NCI-H128 (cell line): Measurements from ENCODE around the gene LAIR1.
"Not testable (repeated sequence)": the region's sequence is repeated elsewhere in the genome, so short reads cannot be mapped to it uniquely, and the experiment has no call there.

Experiments
- DNase-seq: peaks from one replicate; lab custom pipeline; 2025; ENCODE audit not compliant: unreplicated experiment; lab: John Stamatoyannopoulos, UW

Gene LAIR1

DNA sequence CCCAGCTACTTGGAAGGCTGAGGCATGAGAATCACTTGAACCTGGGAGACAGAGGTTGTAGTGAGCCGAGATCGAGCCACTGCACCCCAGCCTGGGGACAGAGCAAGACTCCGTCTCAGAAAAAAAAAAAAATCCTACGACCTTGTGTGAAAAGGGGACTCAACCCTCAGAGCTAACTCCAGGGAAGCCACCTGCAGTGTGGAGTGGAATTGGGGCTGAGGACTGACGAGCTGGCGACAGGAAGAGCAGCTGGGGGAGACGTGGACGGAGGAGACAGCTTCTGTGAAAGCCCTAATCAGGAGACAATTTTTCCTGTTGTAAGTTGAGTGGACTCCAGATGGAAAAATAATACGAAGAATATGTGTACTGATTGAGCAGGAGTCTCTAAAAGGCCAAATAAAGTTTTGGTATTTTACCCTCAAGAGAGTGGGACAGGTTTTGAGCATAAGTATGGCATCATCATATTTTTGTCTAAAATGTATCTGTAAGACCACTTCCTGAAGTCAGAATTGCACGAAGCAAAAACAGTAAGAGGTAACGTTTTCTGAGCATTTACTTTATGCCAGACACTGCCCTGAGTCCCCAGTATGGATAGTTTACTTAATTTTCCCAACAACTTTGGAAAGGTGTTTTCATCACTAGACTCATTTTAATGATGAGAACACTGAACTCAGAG lies 12.0 kb upstream of the LAIR1 start:
- no peak for DNase-seq

DNA sequence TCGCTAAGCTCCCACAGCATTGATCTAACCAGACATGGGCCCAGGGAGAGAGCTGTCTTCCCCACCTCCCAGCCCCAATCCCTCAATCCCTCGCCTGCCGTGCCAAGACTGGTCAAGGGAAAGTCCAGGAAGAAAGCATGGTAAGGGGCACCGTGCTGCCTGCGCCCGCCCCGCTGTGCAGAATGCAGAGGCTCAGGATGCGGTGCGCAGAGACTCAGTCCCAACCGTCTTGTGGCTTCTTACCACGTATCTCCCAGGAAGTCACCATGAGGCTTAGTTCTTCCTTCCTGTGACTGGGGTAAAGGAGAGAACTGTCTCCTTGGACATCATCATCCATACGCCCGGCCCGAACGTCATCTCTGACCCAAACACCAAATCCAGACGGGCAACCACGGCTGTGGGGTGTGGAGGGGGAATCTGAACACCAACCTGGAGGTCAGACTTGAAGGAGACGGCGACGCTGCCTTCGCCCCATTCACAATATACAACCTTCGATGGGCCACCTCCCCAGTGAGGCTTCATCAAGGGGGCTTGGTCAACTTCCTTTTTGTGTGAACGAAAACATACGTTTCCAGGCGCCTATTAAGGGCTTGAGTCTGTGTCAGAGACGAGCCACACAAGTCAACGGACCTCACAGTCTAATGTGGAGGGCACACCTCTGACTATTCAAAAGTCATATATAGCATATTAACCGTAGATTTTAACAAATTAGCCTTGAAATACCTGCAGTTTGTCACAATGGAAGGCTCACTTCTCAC lies 10.6 kb upstream of the LAIR1 start:
- DNase-seq, result not testable (repeated sequence)

DNA sequence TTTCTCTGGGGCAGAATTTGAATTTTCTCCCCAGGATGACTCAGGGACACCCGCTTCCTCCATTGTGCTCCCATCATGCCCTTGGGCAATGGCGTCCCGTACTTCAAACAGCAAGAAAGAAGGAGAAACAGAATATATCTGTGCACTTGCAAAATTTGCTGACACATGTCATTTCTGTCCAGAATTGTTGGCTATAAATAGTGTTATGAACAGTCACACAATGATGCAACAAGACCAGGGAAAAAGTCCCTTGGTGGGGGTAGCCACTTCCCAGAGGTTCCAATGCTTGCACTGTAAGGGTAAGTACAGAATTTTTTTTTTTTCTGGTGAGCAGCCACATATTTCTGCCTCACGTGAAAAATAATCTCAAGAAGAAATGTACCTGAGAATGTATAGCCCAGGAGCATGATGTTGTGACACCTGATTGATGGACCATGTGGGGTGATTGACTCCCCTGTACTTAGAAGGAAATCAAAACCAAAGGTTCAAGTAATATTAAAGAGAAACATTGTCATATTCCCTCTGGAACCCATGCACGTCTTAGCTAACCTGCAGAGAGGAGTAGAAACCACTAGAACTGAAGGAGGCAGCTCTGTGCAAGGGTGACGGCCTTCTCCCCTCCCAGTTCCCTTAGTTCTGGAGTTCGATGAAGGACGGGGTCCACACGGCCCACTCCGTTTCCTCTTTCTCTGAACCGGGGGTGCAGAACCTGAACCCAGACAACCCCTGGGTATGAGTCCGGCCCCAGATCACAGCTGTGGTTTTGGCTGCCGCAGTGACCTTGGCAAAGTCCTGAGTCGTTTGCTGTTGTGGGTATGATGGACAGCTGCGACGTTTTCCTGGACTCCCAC lies 9.3 kb upstream of the LAIR1 start:
- DNase-seq, result no peak

DNA sequence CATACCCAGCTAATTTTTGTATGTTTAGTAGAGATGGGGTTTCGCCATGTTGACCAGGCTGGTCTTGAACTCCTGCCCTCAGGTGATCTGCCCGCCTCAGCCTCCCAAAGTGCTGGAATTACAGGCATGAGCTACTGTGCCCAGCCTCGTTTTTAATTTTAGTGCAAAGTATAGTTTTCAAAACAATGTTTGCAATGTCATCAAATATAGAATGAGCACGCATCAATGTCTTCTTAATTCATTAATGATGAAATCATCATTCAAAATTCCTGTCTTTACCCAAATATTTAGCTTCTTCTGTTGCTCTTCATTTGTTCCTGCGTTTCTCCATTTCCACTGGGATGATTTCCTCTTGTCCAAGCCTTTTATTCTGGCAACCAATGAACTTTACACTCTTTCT lies 6.7 kb upstream of the LAIR1 start:
- DNase-seq, result not testable (repeated sequence)

DNA sequence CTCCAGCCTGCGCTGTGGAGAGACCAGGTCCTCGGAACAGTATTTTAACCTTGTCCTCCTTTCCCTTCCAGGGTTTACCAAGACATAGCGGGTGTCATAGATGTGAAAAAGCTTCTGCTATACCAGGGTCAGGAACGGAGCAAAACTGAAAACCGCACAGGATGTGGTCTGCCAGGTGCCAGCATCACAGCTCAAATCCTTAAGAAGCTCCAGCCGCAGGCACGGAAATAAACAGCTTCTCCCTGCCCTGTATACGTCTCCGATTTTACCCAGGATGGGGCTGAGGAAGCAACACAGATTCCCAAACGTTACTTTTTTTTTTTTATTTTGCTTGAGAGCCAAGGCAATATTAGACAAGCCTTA lies 5.7 kb upstream of the LAIR1 start:
- not testable (repeated sequence) for DNase-seq

DNA sequence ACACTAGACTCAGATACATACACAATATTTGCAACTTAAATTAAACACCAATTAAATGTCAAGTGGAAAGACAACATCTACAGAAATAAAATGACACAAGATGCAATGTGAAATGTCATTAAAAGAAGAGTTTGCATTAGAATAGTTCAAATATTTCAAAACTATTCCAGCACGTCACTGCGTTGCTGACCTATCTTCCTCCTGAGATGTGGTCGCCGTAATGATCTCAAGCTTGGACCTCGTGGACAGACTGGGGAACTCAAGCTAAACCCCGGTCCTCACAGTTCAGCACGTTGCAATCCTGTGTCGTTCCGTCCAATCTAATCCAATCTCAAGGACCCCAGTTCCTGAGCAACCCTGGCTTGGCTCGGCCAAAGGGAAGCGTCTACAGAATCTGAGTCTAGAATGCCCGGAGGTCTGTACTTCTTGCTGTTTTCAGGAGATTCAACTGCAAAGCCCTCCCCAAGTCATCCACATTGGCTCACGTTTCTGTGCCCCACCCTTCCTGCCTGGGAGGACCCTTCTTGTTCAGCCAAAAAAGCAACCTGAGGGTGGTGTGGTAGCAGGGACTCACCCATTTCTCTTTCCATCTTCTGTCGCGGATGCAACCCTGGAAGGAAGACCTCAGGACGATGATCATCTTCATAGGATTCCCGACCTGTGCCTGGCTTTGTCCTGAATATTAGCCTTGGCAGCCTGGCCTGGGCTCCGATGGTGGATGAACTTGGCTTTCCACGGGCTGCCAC lies 5.1 kb upstream of the LAIR1 start:
- DNase-seq, result not testable (repeated sequence)

DNA sequence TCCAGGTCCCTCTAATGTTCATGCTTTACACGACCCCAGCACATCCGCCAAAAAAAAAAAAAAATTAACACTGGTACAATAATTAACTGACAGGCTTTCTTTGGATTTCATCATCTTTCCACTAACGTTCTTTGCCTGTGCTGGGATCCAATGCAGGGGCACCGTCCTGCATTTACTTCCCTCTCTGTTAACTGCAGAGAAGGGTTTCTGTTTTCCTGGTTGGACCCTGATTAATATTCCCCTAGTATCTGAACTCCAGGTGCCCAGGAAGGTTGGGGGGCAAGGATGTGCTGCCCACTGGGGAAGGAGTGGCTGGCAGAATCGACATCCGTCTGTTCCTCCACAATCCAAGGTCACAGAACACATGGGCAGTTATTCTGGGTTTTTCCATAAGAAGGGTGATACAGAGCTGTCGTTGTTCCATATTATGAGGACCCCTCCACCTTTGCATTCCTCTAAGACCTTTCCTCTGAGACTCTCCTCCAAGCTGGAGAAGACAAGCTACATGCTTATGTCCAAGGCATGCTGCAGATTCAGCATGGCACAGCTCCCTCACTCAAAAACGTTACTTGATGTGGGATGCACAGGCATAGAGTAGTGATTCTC lies 4.5 kb upstream of the LAIR1 start:
- DNase-seq, result no peak

DNA sequence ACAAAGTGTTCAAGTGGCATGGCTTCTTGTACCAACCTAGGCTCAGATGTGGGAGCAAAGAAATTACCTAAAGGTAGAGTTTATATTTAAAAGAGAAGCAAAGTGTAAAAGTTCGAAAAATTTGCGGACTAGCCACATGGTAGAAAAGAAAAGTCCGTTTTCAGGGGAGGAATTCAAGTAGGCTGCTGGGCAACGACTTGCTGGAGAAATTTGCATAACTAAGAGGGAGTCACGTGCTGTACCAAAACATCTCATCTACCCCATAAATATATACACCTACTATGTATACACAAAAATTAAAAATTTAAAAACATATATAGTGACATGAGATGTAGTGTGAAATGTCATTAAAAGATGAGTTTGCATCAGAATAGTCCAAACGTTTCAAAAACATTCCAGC lies 2.1 kb upstream of the LAIR1 start:
- no peak for DNase-seq

DNA sequence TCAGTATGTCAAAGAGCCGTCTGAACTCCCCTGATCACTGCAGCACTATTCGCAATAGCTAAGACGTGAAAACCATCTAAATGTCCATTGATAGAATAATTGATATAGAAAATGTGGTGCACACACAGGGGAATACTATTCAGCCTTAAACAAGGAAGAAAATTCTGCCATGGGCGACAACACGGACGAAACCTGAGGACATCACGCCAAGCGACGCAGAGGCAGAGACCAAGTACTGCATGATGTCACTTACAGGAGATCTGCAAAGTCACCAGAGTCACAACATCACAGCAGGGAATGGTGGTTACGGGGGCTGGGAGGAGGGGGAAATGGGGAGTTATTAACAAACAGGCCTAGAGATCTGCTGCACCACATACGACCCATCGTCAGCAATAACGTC lies 1.1 kb upstream of the LAIR1 start:
- not testable (repeated sequence) for DNase-seq

DNA sequence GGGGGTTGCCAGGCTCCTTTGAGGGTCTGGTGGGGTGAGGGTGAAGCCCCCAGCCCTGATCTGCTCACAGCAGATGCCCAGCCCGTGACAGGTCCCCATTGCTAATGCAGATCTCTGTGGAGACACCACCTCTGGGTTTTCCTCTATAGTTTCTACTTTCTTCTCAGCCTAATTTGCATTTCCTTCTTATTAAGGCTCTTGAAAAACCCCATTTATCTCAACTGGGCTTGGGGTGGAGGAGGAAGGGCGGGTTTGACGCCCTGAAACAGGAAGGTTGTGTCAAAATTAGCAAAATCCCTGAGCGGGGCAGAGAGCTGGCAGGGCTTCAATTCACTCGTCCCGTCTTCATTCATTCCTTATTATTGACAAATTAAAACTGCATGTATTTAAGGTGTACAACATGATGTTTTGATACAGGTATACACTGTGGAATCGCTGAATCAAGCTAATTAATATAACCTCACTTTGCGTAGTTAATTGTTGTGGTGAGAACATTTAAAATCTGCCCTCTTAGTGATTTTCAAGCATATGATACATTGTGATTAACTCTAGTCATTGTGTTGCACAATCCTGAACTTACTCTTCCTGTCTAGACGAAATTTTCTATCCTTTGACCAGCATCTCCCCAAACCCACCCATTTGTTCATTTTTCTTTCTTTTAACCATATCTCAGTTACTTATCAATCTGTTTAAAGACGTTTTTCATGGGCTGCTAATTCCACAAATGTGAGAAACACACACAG lies 2.9 kb downstream of the LAIR1 start:
- DNase-seq, result not testable (repeated sequence)

DNA sequence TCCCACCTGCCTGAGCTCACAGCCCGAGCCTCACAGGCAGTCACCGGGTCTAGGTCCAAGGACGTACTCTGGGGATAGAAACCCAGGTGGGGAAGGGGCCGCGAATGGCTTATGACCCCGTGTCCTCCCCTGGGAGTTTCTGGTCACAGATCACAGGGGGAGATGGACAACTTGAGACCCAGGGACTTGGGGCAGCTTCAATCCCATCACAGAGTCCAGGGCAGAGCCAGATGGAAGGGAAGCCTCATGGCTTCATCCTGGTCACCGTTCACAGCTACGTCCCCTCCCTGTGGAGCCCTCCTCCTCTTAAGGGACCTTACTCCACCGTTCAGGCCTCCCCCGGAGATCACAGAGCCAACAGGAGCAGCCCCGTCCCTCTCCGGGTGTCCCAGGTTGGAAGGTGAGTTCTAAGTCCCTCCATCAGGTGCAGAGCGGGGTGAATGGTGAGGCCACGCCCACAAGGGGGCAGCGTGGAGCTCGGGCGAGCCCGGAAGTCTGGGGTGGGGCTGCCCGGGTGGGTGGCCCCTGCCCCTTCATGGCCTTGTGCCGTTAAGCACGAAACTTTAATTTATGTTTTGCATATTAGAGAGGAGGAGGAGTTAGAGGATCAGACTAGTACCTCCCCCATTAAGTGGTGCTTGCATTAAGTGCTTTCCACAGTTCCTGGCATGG lies 5.4 kb downstream of the LAIR1 start:
- DNase-seq, result not testable (repeated sequence)

DNA sequence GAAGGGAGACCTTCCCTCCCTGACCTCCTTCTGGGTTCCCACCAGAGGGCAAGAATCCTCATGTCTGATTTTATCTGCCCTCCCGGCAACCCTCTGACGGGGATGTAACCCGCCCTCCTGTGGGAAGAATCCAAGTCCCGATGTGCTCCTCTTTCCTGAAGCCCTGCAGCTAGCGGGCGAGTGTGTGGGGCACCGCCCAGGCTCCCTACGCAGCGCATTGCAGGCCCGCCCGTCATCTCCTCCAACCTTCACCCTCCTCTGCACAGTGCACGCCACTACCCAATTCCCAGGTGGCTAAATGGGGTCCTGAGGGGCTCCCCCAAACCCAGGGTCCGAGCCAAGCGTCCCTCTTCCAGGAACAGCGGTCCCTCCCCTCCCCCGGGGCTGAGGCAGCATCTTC lies 7.3 kb downstream of the LAIR1 start:
- DNase-seq, result no peak

DNA sequence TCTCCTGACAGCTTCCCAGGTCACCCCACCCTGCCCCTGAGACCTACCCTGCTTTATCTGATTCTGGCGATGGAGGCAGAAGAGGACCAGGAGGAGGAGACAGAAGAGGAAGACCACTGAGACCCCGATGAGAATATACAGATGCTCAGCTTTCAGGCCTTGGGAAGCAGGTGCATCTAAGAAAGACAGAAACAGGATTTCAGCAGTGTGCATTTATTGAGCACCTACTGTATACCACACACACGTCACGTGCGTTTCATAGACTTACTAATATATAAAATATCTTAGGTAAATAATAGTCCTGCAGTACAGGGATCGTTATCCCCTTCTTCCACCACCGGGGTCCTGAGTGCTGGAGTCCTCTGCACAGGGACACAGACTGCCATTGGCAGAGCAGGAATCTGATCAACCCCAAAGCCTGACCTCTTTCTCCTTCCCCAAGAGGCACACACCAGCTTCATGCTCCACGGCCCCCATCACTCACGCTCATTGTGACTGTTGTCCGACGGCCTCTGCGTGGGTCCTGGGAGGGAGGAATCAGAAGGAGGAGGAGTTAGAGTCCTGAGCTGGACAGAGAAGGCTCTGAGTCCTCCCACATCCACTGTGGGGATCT lies 8.2 kb downstream of the LAIR1 start:
- no peak for DNase-seq

DNA sequence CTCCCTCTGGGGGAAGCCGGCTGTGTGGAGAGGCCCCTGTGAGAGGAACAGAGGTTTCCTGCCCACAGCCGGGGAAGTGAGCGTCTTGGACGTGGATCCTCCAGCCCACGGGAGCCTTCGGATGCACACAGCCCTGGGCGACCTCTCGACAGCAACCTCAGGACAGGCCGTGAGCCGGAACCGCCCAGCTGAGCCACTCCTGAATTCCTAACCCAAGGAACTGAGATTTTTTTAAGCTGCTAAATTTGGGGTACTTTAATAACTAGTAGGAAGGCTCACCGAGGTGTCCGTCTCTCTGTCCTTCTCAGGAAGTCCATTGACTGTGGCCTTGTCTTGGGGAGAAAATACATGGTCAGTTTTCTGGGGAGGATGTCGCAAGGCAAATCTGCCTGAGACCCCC lies 9.1 kb downstream of the LAIR1 start:
- DNase-seq, result no peak

DNA sequence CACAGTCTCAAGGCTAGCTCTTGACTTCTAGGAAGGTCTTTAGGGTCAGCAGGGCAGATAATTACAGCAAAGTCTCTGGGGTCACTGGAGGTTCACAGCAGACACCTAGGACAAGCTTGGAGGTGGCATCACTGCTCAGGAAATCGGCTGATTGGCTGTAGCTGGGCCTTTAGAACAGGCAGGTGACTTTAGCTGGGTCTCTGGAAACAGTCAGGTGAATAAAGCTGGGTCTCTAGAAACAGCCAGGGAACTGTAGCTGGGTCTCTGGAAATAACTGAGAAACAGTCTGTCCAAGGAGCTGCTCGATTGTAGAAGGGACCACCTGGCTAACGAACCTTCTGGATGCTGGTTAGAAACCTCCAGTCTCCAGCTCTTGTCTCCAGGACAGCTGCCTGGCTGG lies 10.0 kb downstream of the LAIR1 start:
- no peak for DNase-seq

DNA sequence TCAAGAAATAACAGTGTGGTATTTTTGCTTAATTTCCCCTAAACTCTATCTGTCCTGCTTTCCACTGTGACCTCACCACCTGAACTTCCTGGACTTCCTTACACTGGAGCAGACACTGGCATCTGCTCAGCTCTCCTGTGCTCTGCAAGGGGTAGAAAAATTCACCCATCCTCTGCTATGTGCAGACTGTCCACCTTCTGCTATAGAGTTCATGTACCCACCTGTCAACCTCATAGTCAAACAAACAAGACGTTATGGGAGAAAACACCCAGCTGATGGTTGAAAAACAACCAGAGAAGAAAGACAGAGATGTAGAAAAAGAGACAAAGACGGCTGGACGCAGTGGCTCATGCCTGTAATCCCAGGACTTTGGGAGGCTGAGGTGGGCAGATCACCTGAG lies 12.2 kb downstream of the LAIR1 start:
- no peak for DNase-seq

DNA sequence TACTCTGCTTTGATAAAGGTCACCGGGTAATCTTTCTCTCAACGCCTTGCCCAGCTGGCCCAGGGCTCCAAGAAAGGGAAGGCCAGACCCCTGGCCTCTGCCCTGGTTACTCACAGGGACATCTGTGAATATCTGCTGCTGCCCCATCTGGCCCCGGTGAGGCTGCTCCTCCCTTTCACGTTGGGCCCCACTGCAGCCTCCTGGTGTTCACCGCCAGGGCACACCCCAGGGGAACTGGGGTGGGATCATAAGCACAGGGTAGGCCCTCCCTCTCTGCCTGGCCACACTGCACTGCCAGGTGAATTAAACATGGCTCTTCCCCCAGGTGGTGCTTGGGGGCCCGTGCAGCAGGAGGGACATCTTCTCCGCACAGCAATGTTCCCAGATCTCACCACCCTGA lies 12.7 kb downstream of the LAIR1 start:
- DNase-seq, result no peak

DNA sequence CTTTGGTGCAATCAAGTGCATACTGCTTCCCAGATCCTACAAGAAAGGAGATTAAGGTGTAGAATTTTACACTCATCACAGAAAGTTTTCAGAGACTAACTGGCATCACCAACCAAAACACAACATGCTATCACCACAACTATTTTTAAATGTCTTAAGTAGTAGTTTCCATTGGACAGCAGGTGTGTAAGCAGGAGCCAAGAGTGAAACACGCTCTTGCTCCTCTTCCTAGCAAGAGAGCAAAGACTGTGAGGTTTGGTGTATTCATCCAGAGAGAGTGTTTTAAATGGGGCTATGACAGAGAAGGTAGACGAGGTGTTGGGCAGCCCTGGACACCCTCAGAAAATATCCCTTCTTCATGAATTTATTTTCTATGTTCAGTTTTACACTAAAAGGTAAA lies 13.3 kb downstream of the LAIR1 start:
- DNase-seq, result no peak

DNA sequence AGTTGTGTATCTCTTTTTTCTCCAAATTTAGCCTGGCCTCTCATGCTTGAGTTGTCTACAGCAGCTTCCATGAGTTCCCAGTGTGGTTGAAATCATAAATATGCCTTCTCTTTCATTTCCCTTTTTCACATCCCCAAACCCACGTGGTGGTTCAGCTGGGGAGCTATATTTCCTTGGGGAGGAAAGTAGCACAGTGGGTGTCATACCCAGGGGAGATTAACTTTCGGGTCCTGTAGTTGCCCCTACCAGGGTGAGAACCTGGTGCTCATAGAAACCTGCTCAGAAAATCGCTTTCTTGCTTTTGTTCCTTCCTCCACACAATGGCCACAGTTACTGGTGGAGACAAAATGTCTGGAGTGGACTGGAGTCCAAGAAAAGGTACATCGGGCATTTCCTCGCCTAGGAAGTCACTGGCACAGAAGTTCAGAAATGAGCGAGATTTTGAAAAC lies 18.8 kb downstream of the LAIR1 start:
- no peak for DNase-seq
